T47D (cell line): ENCODE measurements around the gene PDE6G.
"Not testable (repeated sequence)": the region's sequence is repeated elsewhere in the genome, so short reads cannot be mapped to it uniquely, and the experiment has no call there.

Source experiments
- DNase-seq, 2 experiments: peaks; one replicate each; pipeline versions ENCODE4 v3.0.0 to v3.0.0-alpha.2; 2011 to 2012; ENCODE audit warnings: low read depth in 1 of 2, low spot score in 1 of 2
- JUND ChIP-seq: IDR thresholded peaks from 2 replicates; pipeline ENCODE4 v1.6.1; 2012; ENCODE audit warnings: low read depth
- in situ Hi-C: cut with HindIII; loops from 2 replicates; pipeline ENCODE4 v1.10.0; 2016; ENCODE audit warnings: low sequenced_read_pairs, low pct_unique_long_range_greater_than_20kb

Gene PDE6G

DNA sequence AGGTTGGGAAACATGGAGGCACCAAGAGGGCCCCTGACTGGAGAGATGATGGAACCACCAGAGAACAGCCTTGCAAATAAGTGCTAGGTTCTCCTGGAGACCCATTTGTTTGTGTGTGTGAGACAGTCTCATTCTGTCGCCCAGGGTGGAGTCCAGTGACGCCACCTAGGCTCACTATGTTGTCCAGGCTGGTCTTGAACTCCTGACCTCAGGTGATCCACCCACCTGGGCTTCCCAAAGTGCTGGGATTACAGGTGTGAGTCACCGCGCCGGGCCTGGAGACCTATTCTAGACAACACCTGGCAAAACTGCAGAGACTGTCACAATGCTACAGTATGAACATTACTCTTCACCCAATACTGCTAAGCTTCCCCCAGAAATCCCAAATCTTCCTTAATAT, 20.9 kb downstream of the PDE6G start:
- in situ Hi-C loops: no loop called here
- DNase-seq: peak in 1 of 2 experiments; percentile 19
- TF ChIP-seq JUND: no peak

- DNase-seq: no peak
- in situ Hi-C loops: no loop called here
- TF ChIP-seq JUND: no peak
Measured at GRCh38 chr17:81631482-81631881, 24.9 kb downstream of the PDE6G start.

- no peak for DNase-seq
- in situ Hi-C loops: no loop called here
- no peak for TF ChIP-seq JUND
Measured at GRCh38 chr17:81630274-81630673, 26.1 kb downstream of the PDE6G start.

GRCh38 chr17:81621494-81622130, 34.7 kb downstream of the PDE6G start:
- no peak for TF ChIP-seq JUND
- in situ Hi-C loops: no loop called here
- DNase-seq: no peak

DNA sequence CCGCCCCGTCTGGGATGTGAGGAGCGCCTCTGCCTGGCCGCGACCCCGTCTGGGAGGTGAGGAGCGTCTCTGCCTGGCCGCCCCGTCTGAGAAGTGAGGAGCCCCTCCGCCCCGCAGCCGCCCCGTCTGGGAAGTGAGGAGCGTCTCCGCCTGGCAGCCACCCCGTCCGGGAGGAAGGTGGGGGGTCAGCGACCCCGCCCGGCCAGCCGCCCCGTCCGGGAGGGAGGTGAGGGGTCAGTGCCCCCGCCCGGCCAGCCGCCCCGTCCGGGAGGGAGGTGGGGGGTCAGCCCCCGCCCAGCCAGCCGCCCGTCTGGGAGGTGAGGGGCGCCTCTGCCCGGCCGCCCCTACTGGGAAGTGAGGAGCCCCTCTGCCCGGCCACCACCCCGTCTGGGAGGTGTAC, 38.0 kb downstream of the PDE6G start:
- in situ Hi-C loops, DNase-seq: not testable (repeated sequence)

- in situ Hi-C loops: no loop called here
- DNase-seq: no peak
- no peak for TF ChIP-seq JUND
Measured at GRCh38 chr17:81616877-81617276, 39.5 kb downstream of the PDE6G start.

GRCh38 chr17:81615401-81615930, 40.9 kb downstream of the PDE6G start:
- TF ChIP-seq JUND: no peak

GRCh38 chr17:81612172-81612970, 44.0 kb downstream of the PDE6G start:
- no peak for TF ChIP-seq JUND
- no peak for DNase-seq
- in situ Hi-C loops: no loop called here

More at GRCh38 chr17:81615401-81615930, 40.9 kb downstream of the PDE6G start:
- no peak for DNase-seq
- in situ Hi-C loops: no loop called here

- DNase-seq: no peak
- in situ Hi-C loops: no loop called here
- TF ChIP-seq JUND: no peak
Measured at GRCh38 chr17:81609541-81610311, 46.6 kb downstream of the PDE6G start.

- in situ Hi-C loops: no loop called here
- TF ChIP-seq JUND: no peak
Measured at GRCh38 chr17:81608605-81609004, 47.7 kb downstream of the PDE6G start.

DNA sequence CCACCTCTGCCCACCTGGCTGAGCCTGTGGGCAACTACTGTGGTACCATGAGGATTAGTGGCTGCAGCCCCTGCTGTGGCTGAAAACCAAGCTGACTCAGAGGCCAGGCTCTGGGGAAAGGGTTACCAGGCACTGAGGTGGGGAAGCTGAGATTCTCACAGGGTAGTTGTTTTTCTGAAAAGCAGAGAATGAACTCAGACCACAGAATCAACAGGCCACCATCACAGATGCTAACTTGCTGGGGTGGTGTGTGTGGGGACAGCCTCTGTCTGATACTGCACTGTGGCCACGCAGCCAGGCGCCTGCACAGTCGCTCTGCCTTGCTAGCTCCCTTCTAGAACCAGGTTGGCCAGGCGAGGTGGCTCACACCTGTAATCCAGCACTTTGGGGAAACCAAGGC, 48.3 kb downstream of the PDE6G start:
- TF ChIP-seq JUND: no peak
- DNase-seq: no peak
- in situ Hi-C loops: no loop called here

More at GRCh38 chr17:81608605-81609004, 47.7 kb downstream of the PDE6G start:
- no peak for DNase-seq

DNA sequence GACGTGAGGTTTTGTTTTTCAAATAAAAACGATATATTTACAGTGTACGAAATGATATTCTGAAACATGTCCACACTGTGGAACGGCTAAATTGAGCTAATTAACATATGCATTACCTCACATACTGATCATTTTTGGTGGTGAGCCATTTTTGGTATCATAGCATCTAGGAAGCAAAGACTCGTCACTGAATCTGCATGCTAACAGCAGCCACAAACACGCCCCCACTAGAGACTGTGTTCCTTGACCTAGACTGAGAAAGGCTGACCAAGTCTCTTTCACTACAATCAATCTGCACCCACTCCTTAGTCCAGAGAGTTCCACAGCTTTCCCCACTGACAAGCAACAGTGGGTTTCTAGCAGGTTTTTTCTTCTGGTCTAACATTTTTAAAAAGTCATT, 48.9 kb downstream of the PDE6G start:
- DNase-seq: no peak
- TF ChIP-seq JUND: no peak
- in situ Hi-C loops: no loop called here
